B cell (primary cell): Measurements from ENCODE around the gene BPIFB6.

Source experiments
- CTCF ChIP-seq: fragments of 200-600 bp; IDR thresholded peaks from one replicate; pipeline ENCODE4 v1.8.0; 2022; ENCODE audit warnings: antibody characterized with exemption, mild to moderate bottlenecking
- EZH2 ChIP-seq: IDR thresholded peaks from 2 replicates; pipeline ENCODE4 v1.6.1; 2012; ENCODE audit warnings: borderline replicate concordance, low read depth, mild to moderate bottlenecking, moderate library complexity, low read length; ENCODE audit not compliant: insufficient read depth, poor library complexity, severe bottlenecking

GRCh38 chr20:33018169-33018931 lies 13.1 kb upstream of the BPIFB6 start:
- TF ChIP-seq CTCF (no peak), EZH2 (no peak)
